ENCODE data around the gene ACSS2.

ACSS2 gene

GRCh38 chr20:34916774-34917354 lies 40.5 kb downstream of the ACSS2 start:
- no peak for DNase-seq

GRCh38 chr20:34920055-34920454 lies 43.6 kb downstream of the ACSS2 start:
- DNase-seq, result no peak

DNA sequence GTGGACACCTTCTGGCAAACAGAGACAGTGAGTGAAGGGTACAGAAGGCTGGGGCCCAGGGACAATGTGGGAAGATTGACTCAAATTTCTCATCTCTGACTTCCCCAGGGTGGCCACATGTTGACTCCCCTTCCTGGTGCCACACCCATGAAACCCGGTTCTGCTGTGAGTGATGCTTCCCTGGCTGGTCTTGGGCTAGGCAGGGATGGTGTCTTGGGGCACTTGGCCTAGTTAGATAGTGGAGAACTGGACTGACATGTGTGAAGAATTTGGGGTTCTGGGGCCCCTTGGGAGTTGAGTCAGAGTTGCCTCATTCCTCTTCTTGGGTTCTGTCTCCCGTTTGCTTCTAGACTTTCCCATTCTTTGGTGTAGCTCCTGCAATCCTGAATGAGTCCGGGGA lies 45.0 kb downstream of the ACSS2 start:
- DNase-seq, result no peak

DNA sequence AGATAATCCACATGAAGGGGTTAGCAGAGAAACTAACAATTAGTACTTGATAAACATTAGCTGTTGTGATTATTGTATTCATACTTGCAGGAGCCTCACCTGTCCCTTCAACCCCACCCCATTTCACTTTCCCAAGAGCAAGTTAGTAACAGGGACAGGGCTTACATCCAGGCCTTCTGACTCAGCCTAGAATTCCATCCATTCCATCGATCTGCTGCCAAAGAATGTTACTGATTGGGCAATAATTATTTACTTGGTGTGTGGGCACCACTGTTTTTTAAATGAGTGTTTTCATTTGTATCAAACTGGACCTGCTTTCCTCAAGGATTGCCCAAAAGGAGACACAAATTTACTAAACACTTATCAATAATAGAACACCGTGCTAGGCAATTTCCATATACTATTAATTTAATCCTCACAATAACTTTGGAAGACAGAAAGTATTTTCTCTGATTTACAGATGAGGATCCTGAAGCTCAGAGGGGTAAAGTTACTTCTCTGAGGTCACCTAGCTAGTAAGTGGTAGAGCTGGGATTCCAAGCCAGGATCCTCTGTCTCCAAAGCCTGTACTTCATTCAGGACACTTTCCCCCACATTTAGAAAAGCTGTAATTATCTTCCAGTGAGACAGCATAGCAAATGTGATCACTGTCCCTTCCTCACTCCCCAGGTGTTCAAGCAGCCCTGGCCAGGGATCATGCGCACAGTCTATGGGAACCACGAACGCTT lies 46.4 kb downstream of the ACSS2 start:
- DNase-seq, result no peak

DNA sequence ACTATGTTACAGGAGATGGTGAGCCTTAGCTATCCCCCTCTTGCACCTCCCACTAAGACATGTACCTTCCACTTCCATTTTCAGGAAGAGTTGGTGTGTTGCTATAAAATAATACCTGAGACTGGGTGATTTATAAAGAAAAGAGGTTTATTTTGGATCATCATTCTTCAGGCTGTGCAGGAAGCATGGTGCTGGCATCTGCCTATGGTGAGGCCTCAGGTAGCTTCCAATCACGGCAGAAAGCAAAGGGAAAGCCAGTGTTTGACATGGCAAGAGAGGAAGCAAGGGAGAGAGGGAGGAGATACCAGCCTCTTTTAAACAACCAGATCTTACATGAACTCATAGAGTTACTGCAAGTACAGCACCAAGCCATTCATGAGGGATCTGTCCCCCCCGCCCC lies 47.0 kb downstream of the ACSS2 start:
- DNase-seq, result no peak

- DNase-seq, result no peak
Measured at GRCh38 chr20:34925341-34925740, 48.9 kb downstream of the ACSS2 start.

GRCh38 chr20:34925981-34926380 lies 49.6 kb downstream of the ACSS2 start:
- DNase-seq, result no peak

GRCh38 chr20:34926581-34926980 lies 50.2 kb downstream of the ACSS2 start:
- DNase-seq, result no peak

GRCh38 chr20:34927736-34928135 lies 51.3 kb downstream of the ACSS2 start:
- DNase-seq, result no peak

- no peak for DNase-seq
Measured at GRCh38 chr20:34928411-34928810, 52.0 kb downstream of the ACSS2 start.

DNA sequence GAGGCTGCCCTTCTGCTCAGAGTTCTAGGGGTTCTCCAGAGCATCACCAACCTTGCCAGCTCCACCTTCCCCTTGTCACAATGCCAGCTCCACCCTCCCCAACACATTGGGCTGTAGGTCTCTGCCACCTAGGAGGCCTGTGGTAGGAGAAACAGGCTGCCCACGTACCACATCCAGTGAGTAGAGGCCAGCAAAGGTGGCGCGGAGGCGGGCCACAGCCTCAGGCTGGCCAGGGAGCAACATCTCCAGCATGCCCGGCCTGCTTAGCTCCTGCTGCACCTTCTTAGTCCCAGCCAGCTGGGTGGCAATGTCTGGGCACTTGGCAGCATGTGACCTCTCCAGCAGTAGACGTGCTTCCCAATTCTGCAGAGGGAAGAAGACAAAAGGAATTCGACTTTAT lies 55.4 kb downstream of the ACSS2 start:
- no peak for DNase-seq

DNA sequence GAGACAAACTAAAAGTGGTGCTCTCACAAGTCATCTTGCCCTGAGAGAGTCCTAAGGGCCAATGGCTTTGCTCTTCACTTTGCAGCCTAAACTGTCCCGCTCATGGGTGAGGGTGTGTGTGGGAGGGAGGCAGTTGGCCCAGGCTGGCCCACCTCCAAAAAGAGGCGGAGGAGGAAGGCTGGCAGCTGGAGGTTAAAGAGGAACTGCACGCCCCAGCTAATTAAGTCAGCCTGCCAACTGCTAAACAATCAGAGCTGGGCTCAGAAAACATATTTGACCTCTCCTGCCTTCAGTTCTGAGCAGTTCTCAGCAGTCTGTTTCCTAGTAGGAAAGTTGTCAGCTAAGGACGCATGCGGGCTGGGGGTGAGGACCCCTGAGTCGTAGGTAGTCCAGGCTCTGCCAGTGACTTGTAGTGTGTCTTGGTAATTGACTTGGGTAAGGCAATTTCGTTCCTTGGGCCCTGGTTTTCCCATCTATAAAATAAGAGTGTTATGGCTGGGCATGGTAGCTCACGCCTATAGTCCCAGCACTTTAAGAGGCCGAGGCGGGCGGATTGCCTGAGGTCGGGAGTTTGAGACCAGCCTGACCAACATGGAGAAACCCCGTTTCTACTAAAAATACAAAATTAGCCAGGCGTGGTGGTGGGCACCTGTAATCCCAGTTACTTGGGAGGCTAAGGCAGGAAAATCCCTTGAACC lies 62.2 kb downstream of the ACSS2 start:
- DNase-seq, result peak; percentile 36 to 65

- DNase-seq, result no peak
Measured at GRCh38 chr20:34940081-34940481, 63.7 kb downstream of the ACSS2 start.

DNA sequence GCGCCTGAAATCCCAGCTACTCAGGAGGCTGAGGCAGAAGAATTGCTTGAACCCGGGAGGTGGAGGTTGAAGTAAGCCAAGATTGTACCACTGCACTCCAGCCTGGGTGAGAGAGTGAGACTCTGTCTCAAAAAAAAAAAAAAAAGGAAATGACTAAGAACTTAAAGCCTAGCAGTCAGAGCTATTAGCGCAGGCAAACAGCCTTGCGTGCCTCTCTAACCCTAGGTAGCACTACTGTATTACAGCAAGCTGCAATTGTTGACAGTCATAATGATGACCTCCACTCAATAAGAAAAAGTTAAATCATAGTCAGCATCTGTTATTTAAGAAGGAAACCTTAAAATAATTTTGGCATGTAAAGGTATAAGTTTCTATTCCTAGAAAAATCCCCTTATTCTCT lies 64.8 kb downstream of the ACSS2 start:
- DNase-seq, result no peak

DNA sequence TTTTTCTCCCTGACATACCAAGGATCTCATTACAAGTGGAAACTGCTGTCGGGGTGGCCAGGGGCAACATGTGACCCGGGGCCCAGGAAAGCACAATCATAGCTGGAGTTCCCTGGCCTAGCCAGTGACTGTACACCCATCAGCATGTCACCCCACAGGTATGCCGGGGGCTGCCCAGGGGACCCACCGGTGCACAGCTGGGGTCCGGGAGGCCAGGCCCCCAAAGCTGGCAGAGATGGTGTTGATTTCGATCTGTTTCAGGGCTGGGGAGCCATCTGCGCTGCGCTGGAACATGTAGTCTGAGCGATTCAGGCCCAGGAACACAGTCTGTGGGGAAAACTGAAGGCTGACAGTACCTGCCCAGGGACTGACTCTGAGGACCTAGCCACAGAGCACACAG lies 65.9 kb downstream of the ACSS2 start:
- DNase-seq, result no peak

DNA sequence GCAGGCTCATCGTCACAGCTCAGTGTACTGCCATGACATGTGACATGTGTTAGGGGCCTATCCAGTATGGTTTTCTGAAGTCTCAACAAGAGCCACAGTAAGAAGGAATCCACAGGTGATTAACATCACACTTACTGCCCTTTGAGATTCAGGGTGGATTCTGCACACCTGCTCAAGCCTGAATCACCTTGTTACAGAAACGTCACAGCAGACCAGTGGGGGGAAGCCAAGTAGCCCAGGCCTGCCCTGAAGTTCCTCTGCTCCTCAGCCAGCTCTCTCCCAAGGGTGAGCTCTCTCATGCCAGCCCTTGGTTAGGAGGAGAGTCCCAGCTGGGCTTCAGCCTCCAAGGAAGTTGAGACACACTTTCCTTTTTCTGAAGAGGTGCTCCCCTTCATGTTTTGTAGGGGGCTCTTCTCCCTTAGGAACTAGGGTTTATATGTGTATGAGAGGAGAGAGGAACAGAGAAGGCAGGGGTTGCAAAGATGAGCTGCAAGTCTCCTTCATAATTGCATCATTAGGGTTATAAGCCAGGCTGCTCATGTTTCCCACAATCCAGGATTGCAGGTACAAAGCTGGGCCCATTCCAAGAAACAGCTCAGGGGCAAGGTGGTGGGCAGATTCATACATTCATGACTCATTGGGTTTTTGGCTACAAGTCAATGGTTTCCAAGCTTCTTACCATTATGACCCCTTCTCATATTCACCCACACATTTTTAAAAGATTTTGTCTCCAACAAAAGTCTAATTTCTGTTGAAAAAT lies 67.6 kb downstream of the ACSS2 start:
- DNase-seq, result no peak

DNA sequence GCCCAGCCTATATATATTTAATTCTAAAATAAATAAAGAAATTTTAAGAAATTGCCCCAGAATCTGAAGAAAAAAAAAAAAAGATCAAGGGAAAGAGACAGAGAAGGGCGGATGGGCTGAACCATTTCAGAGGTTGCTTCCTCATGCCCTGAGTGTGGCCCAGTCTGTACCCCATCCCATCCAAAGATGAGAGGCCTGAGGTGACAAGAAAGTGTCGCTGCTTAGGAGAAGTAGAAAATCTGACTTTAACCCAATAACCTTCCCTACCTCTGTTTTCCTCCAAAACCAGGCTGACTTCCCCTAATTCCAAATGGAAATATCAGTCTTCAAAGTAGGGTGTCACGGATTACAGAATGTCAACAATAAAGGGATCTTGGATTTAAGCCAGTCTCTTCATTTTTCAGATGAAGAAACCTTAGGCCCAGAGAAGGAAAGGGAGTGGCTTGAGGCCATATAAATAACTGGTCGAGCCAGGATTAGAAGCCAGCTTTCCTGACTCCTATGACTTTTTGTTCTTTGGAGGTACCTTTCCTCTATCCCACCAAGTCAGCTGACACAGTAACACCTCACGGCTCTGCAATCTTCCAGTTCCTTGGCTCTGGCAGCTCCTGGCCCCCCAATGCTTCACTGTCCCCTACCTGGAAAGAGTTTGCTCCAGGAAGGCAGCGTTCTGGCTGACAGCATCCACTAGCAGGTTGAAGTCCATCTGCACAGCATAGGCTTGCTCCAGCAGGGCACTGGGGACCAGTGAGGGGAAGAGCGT lies 69.1 kb downstream of the ACSS2 start:
- no peak for DNase-seq

DNA sequence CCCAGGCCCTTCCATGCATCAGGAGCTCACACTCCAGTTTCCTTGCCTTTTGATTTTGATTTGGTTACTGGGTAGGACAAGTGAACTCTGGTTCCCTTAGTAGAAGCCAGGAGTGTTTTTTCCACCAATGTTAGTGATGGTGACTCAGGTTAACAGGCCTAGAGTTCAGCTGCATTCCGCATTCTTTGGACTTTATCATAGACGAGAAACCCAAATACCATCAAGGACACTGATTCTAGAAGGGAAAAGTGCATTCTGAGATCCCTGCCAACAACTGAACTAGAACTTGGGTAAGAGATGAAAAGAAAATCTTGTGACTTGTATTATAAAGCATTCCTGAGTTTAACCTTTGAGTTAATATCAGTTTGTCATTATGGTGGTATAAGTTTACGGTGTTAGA lies 70.2 kb downstream of the ACSS2 start:
- DNase-seq, result no peak

- DNase-seq, result no peak
Measured at GRCh38 chr20:34947336-34947735, 70.9 kb downstream of the ACSS2 start.

GRCh38 chr20:34948030-34948429 lies 71.6 kb downstream of the ACSS2 start:
- no peak for DNase-seq

DNA sequence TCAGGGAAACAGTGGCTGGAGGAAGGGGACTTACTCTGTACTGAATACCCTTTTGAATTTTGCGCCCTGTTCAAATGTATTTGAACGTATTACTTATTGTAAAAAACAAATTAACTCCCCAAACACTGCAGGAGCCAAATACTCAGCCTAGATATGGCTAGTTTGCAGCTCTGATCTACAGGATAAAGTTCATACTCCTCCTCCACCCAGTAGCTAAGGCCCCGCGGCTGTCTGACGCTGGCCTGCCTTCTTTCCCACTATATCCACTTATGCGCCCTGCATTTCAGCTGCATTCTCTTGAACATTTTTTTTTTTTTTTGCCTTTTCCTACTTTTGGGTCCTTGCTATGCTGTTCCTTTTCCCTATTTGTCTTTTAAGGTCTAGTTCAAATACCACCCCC lies 72.7 kb downstream of the ACSS2 start:
- no peak for DNase-seq

GRCh38 chr20:34951252-34951651 lies 74.8 kb downstream of the ACSS2 start:
- DNase-seq, result peak in 1 of 2 experiments; percentile 54

DNA sequence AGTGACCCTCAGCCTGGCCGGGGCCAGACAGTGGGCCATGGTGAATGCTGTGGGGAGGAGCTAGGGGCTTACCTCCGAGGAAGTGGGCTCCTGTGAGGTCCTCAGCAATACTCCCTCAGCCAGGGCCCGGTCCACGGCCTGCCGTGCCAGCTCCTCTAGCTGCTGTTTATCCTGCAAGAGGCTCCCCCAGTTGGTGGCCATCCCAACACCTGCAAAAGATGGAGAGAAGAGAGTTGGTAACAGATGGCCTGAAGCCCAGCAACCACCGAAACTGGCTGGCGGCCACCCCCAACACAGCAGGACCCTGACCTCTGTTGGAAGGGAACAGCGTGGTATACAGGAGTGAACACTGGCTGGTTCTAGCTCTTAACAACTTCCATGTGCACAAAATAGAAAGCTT lies 75.2 kb downstream of the ACSS2 start:
- DNase-seq, result peak; percentile 64 to 81

Data from NCI-H2081 (cell line).